GM18526 (cell line): ENCODE results near the gene CCDC88C.
A peak's percentile ranks its signal among the peaks of the same experiment; 100 is the strongest.

Source experiments
- POLR2A ChIP-seq: IDR thresholded peaks from 3 replicates; pipeline ENCODE4 v1.6.1; 2011; ENCODE audit not compliant: insufficient read length; ENCODE audit errors: extremely low read depth

CCDC88C gene

DNA sequence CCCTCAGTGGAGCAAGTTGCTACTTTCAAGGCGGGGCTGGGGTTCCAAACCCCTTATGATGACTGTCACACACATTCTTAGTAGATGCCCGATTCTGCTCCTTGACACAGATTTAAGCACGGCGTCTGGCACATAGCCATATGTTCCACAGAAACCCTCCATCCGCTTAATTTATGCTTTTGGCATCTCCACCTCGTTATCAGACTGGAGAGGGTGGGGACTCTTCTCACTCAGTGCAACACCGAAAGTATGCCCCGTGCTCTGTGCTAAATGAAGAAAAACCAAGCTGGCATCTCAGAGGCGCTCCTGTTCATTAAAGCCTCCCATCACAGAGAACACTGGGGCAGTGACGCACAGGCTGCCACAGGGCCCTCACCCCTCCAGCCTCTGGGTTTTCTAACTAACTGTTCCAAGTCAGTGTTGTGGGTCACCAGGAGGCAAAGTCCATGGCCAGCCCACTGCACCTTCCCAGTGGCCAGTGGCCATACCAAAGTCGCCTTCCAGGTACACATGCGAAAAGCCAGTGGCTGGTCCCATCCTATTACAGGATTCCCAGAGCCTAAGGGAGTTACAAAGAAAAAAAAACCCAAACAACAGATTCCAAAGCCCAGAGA, 27.3 kb downstream of the CCDC88C start:
- TF ChIP-seq POLR2A: no peak

DNA sequence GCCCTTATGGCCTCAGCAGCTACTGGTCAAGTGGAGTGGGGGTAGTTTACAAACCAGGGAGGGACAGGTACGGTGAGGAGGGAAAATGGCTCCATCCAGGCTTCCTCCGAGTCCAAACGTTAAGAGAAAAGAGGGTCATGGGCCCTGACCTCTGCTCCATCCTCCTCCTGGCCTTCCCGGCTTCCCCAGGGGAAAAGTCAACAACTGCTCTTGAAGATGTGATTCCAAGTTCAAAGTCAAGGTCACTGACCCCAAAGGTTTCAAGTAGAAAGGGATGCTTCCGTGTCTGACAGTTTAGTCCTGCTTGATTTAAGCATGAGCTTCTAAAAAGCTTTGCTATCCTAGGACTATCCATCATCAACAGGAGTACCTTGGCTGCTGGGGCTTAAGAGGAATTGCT, 28.5 kb downstream of the CCDC88C start:
- no peak for TF ChIP-seq POLR2A

DNA sequence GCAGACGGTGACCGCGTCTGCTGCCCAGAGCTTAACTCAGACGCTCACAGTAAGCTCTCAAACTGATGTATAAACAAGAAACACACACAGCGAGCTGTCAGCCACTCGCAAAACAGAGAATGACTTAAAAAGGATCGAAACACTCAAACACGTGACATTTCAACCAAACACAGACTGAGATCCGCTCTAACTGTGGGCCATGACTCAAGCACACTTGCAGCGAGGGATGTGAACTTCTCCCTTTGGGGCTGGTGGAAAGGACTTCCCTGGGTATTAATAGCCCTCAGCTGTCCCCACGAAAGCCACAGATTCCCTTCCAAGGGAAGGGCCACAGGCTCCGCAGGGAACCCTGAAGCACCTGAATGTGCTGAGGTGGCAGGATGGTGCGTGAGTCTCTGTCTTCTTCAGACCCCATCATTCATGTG, 29.1 kb downstream of the CCDC88C start:
- TF ChIP-seq POLR2A: no peak

DNA sequence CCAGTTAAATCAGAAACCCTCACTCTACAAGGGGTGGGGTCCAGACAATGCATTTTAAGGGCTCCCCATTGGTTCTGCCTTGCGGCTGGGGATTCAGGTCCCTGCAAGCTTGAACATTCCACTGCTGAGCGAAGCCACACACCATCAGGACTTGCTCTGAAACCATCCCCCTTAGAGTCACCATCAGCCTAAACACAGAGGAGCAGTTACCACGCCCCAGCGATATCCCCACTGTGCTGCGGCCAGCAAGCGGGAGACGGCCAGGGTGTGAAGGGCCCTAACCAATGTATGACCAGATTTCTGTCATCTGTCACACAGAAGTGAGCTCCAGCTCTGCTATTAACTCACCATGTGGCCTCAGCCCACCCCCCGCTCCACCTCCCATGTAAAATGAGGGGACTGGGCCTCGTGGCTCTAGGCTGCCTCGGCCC, 29.7 kb downstream of the CCDC88C start:
- peak; percentile 3 for TF ChIP-seq POLR2A

DNA sequence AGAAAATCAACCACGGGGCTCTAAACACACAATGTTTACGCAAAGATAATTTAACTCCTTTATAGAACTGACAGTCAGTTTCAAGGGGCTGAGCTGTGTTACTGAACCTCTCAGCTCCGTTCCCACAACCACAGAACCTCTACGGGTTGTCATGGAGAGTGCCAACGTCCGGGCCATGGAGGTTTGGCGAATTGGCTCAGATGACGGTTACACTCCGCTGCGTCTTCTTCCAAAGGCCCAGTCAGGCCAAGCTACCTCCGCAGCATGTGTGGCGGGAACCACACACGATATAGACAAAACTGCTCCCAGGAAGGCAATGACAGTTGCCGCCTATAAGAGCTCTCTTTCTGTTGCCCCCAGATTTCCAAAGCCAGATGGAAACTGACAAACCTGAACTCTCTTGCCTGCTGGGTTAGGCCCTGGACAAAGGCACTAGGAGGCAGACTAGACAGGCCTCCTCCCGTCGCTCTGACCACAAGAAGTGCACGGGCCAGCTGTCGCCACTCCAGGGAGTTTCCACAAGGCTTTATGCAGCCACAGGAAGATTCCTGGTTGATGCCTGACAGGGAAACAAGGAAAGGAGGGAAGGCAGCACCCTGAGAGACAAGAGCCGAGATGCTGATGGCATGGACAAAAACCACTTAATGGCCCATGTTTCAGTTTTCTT, 30.3 kb downstream of the CCDC88C start:
- no peak for TF ChIP-seq POLR2A

DNA sequence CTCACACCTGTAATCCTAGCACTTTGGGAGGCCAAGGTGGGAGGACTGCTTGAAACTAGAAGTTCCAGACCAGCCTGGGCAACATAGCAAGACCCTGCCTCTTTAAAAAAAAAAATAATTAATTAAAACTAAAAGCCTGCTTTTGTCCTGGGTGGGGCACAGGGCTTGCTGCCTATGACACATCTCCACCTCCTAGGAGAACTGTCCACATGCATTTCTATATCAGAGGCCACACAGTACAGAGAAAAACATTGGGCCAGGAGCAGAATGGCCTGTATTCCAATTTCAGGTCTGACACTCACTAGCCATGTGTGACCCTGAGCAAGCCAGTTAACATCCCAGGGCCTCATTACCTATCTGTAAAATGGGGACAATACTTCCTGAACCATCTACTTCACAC, 31.9 kb downstream of the CCDC88C start:
- no peak for TF ChIP-seq POLR2A

DNA sequence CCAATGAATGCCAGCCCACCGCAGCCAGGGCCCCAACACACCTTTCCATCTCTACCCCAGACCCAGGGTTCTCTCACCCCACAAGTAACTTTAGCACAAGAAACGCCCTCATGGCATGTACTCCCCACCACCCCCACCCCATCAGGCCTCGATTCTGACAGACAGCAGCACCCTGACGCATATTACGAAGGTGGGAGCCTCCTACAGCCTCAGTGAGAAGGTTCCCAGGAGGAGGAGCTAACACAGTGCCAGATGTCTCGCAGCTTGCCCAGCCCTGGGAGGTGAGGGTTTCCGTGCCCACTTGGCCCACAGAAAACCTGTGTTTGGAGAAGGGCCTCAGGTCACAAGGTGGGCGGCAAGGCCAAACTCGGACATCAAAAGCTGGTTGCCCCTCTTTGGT, 32.4 kb downstream of the CCDC88C start:
- TF ChIP-seq POLR2A: no peak

DNA sequence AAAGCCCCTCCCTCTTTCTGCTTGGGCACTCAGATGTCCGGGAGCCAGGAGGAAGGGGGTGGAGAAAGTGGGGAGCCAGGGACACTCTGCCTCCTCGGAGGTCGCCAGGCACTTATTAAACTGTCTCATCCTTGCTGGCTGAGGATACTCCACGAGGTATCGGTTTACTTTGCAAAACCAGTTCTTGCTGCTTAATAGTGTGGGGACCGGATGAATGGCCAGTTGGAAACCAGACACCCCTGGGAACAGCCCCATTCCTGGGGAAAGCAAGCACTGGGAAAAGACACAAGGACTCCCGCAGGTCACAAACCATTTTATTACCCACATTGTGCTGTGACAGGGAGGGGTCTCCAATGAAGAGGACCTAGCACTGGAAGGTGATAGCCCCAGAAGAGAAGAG, 34.2 kb downstream of the CCDC88C start:
- no peak for TF ChIP-seq POLR2A

DNA sequence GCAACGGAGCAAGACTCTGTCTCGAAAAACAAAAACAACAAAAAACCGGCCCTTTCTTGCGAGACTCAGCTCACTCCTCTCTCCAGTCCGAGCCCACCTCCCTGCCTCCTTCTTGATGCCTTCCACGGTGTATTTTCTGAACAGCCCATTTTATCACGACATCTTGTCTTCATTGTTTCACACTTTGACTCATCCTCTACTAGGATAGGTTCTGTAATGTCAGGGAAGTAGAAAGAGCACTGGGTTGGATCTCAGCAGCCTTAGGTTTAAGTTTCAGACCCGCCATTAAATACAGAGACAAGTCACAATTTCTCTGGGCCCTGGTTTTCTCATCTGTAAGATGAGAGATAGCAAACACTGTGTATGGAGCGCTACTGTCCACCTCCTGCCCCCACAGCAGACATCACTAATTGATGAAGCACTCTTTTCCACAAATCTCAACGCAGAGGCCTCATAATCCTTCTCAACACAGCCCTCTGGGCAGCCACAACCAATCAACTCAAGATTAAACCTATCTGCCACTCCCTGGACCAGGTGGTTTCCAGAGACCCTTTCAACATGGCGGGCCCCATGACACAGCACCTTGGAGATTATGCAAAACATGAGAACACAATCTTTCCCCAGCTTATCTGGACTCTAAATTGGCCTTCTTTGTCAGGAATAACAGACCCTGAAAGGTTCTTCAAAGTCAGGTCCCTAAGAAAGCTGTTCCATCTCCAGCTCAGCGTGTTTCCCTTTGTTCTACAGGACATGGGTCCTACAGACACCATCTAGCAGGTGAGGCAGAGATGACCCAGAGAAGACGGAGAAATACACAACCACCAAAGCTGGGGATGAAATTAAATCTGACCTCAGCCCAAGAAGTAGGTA, 35.6 kb downstream of the CCDC88C start:
- no peak for TF ChIP-seq POLR2A

DNA sequence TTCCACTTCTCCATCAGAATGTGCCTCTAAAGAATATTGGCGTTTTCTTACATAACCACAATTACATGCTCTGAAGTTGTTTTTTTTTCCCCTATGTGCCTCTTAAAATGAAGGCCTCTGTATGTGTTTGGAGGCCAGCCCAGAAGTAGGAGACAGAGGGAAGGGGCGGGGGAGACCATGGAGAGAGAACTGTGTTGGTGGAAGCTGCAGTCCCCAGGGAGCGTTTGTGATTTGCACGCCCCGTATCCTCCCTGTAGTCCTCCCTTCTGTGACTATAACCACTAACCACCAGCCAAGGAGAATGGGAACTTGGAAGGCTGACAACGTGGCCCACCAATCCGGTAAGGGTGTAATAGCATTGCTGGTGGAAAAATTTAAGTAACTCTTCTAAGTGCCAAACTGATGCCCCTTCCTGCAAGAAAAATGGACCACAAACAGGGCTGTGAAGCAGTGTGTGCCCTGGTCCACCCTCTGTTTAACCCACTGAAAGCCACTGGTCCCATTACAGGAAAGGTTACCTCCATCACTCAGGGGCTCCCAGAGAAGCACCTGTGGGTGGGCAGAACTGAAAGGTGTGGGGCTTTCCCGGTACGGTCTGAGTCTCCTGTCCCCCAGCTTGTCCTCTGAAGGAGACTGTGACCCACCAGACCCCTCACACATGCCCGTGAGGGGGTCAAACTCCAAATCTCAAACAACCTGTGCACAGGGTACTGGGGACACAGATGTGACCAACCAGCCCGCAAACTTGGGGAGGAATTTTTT, 36.8 kb downstream of the CCDC88C start:
- TF ChIP-seq POLR2A: no peak

DNA sequence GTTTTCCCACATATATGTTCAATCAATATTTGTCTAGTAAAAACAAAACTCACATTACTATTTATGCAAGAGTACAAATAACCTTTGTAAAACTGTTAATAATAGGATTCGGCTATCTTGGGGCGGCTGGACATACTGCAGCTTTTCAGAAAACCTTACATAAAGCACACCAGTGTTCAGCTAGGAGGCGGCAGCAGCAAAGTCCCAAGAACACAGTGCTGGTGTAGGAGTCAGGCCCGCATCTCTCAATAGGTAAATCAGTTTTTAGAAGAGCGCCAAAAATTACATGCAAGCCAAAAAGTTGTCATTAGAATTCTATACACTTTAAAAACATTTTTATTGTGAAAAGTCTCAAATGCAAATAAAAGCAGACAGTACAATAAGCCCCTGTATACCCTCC, 37.5 kb downstream of the CCDC88C start:
- TF ChIP-seq POLR2A: no peak

DNA sequence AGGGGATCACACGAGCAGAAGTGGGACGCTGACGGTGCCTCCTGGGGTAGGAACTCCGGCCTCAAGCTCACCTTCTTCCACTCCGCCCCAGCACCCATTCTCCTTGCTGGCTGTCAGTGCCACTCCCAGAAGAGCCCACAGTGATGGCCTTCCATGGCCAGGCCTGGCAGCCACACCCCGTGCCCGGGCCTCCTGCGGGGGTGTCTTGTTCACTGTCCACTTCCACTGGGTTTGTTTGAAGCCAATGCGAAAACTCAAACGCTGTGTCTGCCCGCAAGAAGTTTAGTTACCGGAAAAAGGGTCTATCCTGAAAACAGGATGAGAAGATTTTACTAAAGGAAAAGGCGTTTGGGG, 38.1 kb downstream of the CCDC88C start:
- no peak for TF ChIP-seq POLR2A

DNA sequence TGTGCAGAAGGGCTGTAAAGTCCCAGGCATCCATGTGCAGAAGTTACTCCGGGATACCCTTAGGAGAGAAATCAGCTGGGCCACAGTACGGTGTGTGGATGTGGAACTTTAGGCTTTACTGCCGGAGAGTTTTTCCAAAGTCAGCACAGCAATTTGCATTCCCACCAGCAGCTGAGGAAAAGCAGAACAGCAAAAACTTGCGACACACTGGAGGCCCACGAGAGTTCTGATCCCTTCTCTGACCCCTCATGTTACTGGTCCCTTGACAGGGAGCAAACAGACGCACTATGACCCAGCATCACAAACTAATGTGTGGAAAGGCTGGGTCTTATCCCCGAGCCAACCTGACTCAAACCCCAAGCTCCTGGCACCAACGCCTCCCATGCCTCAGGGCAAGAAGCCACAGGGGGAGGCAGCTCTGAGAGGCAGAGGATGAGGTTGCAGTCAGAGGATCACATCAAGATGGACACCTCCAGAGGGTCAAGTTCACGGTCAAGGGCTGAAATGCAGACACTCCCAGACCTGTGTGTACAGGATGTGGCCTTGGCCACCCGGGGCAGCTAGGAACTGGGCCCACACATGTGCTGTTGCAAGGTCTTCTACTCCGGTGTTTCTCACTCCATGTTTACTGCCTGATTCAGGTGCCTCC, 38.6 kb downstream of the CCDC88C start:
- TF ChIP-seq POLR2A: no peak

DNA sequence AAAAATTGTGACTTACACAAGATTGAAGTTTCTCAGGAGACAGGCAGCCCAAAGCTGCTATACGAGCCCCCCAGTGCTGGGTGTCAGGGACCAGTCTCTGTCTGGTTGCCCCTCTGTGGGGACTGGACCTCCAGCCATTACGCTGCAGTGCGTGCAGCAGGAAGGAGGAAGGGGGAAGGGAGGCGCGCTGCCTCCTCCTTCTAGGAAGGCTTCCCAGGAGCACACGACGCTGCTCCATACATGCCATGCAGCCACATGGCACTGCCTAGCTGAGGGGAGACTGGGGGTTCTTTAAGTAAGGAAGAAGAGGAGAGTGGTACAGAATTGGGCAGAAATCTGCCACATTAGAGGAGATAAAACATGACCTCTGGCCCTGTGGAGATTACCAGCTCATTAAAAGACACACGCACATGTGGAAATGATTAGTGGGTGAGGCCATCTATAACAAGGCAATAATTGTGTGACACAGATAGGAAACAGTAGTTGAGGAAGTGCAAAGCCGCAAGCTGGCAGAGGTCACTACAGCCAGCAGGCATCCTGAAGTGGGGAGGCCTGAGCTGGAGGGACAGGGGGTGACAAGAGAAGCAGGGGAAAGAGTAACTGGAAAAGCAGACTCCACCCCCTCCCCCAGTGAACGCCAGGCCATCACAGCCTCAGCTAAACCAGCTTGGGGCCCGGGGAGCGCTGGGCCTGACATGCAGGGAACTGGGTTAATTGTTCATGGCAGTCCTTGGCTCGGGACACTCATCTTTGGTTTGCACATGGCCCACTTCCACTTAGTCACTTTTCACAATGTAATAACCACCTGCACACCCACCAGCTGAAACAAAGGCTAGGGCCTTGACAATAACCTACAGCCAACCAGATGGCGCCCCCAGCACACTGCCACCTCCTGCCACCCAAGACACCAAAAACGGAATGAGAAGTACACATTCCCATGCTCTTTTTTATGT, 39.6 kb downstream of the CCDC88C start:
- no peak for TF ChIP-seq POLR2A
